HG03045 (cell line): ENCODE measurements around the gene ERBB4.
"Not testable (repeated sequence)": the region's sequence is repeated elsewhere in the genome, so short reads cannot be mapped to it uniquely, and the experiment has no call there.

Experiments used
- ATAC-seq: cut with Tn5 transposase; IDR thresholded peaks from one replicate; pipeline ENCODE4 v1.9.1; 2021; ENCODE audit warnings: mild to moderate bottlenecking, moderate library complexity; ENCODE audit not compliant: unreplicated experiment

ERBB4 gene

DNA sequence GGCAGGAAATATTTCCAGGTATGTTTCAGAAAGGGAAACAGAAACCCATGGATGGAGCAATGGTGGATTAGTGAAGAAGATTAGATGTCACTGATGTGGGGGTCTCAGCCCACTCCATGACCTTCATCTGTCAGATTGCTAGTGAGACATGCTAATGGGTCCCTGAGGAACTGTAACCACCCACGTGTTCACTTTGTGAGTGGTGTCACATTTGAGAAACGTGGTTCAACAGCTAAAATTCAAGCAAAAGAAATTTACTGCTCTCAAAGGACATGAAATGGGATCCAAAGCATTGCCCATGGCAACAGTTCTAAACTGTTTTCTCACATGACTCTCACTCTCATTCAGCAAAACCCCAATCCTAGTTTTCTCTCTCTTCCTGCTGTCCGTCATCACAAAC, 776.1 kb downstream of the ERBB4 start:
- no peak for ATAC-seq

DNA sequence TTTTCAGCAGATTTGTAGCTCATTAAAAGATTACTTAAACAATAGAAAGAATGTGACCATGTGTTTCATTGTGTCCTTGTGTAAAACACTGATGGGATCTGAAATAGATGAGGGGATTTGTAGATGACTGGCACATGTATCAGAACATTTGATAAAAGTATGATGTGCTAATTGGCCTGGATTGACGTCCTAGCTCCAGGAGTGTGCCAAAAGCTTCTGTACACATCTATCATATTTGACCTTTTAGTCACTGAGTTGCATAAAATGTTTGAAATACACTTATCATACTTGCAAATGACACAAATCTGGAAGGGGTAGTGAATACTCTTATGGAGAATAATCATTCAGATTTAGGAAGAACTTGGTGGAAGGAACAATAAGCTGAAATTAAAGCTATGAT, 778.5 kb downstream of the ERBB4 start:
- no peak for ATAC-seq

DNA sequence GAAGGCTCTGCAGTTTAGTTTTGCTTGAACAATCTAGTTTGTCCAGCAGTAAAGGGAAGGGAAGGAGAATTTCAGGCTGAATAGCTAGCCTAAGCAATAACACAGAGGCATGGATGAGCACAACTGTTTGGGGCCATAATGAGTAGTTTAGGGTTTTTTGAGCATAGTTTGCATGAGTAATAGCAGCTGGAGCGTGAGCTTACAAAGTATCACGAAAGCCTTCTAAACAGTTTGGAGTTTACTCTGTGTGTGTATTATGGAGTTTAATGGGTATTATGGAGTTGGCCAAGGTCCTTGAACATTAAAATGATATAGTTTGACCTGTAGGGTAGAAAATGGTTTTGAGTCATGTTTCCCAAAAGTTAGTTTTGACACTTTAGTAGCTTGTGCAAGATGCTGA, 782.3 kb downstream of the ERBB4 start:
- ATAC-seq: no peak

DNA sequence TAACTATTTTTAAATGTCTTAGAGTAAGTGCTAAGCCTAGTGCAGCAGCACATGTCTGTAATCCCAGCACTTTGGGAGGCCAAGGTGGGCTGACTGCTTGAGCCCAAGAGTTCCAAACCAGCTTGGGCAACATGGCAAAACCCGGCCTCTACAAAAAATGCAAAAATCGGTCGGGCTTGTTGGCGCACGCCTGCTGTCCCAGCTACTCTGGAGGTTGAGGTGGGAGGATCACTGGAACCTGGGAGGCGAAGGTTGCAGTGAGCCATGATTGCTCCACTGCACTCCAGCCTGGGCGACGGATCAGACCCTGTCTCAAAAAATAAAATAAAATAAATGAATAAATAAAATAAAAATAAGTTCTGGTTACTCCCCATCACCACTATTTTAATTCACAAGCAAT, 783.4 kb downstream of the ERBB4 start:
- no peak for ATAC-seq

GRCh38 chr2:211751848-211752247, 786.8 kb downstream of the ERBB4 start:
- ATAC-seq: no peak

DNA sequence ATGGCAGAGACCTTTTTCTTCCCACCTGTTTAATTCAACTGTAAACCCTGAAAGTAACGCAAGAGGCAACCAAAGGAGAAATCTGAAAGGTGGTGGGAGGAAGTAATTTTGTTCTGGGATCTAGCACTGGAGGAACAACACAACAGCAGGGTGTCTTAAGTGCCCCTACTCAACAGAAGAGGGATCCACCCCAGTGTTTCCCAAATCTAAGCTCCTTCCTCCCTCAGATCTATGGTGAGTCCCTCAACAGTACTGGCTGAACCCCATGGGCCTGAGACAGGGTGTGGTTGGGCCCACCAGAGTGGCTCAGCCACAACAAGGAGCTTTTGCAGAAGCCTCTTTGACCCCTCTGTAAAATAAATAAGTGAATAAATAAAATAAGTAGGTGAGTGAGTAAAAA, 790.3 kb downstream of the ERBB4 start:
- ATAC-seq: no peak

DNA sequence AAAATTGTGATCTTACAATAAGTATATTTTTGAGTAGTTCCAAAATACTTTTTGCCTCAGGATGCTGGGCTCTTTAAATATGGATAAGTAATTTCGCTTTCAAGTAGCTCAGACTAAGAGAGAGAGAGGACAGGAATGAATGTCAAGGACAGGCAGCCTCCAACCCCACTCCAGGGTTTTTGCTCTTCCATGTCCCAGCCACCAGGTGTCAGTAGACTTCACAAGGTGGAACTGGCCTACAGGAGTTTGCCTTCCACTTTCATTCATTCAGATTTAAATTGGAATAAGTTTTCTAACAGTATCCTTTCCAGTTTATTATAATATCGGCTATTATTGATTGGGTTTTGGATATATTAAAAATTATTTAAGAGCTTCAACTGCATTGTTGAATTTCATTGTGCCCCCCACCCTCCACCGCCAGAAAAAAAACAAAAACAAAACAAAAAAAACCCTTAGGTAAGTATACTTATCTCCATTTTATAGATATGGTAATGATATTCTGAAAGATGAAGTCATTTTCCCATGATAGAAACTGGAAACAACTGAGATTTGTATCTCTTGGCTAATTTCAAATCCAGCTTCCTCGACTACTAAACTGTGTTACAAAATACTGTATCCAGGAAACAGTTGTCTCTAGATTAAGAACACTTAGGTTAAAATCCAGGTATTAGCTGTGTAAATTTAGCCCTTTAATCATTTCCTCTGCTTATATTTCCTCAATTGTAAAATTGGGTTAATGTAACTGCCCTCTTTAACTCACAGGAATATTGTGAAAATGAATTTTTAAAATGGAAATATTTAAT, 793.1 kb downstream of the ERBB4 start:
- ATAC-seq: peak; percentile 94

- no peak for ATAC-seq
Measured at GRCh38 chr2:211744379-211744778, 794.2 kb downstream of the ERBB4 start.

GRCh38 chr2:211741966-211742365, 796.6 kb downstream of the ERBB4 start:
- no peak for ATAC-seq

GRCh38 chr2:211737282-211737681, 801.3 kb downstream of the ERBB4 start:
- ATAC-seq: no peak

- no peak for ATAC-seq
Measured at GRCh38 chr2:211730215-211730614, 808.4 kb downstream of the ERBB4 start.

GRCh38 chr2:211729433-211729832, 809.2 kb downstream of the ERBB4 start:
- no peak for ATAC-seq

- ATAC-seq: no peak
Measured at GRCh38 chr2:211724933-211725332, 813.7 kb downstream of the ERBB4 start.

GRCh38 chr2:211723398-211723797, 815.2 kb downstream of the ERBB4 start:
- ATAC-seq: no peak

DNA sequence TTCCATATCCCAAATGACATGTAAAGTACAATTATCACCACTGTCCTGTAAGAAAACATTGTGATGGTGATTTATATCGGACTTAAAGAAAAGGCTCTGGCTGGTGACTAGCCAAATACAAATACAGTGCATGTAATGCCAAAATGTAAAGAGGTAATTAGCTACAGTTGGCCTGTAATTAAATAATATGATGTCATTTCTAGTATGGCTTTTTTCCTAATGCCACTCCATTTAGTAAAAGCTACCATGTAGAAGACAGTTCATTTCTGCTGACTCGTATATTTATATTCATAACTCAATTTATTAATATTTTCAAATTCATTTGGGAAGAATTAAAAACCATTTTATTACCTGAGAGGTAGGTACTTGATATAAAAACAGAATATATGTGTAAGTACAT, 815.7 kb downstream of the ERBB4 start:
- ATAC-seq: no peak

DNA sequence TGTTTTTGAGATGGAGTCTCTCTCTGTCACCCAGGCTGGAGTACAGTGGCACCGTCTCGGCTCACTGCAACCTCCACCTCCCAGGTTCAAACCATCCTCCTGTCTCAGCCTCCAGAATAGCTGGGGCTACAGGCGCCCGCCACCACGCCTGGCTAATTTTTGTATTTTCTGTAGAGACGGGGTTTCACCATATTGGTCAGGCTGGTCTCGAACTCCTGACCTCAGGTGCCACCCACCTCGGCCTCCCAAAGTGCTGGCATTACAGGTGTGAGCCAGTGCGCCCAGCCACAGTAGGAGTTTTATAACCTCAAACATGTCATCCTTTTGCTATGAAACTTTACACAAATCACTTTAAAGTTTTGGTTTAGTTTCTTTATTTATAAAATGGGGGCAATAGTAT, 816.7 kb downstream of the ERBB4 start:
- not testable (repeated sequence) for ATAC-seq

DNA sequence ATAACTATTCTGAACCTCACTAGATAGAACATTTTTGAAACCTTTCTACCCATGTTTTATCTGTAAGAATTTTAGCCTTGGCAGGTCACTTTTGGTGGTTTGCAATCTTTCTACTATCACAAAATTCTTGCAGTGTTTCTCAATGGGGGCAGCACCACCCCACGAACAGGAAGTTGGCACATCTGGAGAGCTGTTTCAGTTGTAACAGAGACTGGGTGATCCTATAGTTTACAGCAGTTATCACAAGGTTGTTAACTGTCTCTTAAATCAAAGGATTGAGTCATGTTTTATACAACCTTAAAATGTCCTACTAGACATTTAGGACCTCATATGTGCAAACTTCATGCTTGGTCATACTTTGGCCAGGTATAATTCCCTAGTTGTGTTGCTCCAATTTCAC, 829.2 kb downstream of the ERBB4 start:
- ATAC-seq: no peak

DNA sequence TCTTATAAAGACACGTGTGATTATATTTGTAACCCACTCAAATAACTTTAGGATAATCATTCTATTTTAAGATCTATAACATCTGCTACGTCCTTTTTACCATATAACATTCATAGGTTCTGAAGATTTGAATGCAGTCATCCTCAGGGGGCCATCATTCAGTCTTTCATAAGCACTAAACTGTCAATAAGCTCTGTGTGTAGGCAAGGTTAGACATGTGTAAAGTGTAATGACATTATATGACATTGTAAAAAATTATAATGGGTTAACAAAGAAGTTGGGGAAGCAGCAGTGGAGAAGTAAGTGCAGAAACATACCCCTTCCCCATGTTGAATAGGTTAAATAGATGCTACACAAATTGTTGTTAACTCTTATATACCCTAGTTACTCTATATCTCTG, 845.9 kb downstream of the ERBB4 start:
- ATAC-seq: no peak

DNA sequence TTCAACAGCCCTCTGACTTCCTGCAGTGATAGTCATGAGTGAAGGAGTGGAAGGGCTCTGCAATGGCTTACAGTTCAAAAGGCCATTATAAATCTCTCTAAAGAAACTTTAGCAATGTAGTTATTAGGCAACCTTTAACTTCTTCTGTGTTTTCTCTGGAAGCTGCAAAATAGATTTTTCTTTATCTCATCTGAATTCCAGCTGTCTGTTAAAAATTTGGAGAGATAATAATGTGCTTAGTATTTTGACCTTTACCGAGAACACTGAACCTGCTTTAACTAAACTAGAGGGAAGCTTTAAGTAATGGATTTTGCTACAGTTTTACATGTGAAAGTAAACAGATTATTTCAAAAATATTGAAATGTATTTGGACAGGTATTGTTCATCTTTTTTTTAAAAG, 847.9 kb downstream of the ERBB4 start:
- ATAC-seq: no peak

DNA sequence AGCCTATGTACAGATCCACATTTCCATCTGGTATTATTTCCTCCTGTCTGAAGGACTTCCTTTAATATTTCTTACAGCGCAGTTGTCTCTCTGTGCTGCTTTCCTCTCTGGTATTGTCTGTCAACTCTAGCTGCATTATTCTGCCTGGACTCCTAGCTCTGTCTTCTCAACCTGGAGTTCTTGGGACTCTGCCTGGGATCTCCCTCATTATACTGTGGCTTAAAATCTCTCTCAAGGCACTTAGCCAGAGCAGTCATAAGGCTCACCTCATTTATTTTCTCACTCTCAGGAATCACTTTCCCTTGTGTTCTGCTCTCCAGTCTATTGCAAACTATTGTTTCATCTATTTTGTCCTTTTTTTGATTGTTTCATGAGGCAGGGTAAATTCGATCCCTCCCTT, 850.4 kb downstream of the ERBB4 start:
- no peak for ATAC-seq

GRCh38 chr2:211674715-211675114, 863.9 kb downstream of the ERBB4 start:
- no peak for ATAC-seq

GRCh38 chr2:211673133-211673905, 865.3 kb downstream of the ERBB4 start:
- ATAC-seq: no peak
